Psoas muscle (tissue), 8 donors: ENCODE data around the gene SEC22A. TPM values are rescaled to one million over a fixed set of nuclear protein-coding genes. Genes with fewer than 3 reads are reported as not detected.

ENCODE experiments used
- ATAC-seq, 4 donors: fragments of 200-7000 bp; cut with Tn5 transposase; one replicate each; pipeline ENCODE4 v1.9.1; 2020; ENCODE audit warnings: moderate library complexity in 3 of 4, mild to moderate bottlenecking in 2 of 4
- DNase-seq, 2 donors: peaks; one replicate each; pipeline ENCODE4 v3.0.0-alpha.2; 2020
- H3K27ac ChIP-seq: fragments of 200-600 bp; one replicate; pipeline ENCODE4 v1.8.0; 2022
- H3K27me3 ChIP-seq, 3 donors: fragments of 200-600 bp in 1 of 3; one replicate each; pipeline versions ENCODE4 v1.6.1 to v1.8.0; 2013 to 2022; ENCODE audit warnings: low read length in 2 of 3, mild to moderate bottlenecking in 2 of 3, moderate library complexity in 1 of 3; ENCODE audit not compliant: insufficient read depth in 3 of 3
- H3K36me3 ChIP-seq, 2 donors: fragments of 200-600 bp in 1 of 2; one replicate each; pipeline versions ENCODE4 v1.6.1 to v1.8.0; 2013 to 2022; ENCODE audit warnings: low read depth in 1 of 2, mild to moderate bottlenecking in 1 of 2, moderate library complexity in 1 of 2; ENCODE audit not compliant: insufficient read depth in 1 of 2
- H3K4me1 ChIP-seq: fragments of 200-600 bp; one replicate; pipeline ENCODE4 v1.8.0; 2022
- H3K4me3 ChIP-seq: fragments of 200-600 bp; one replicate; pipeline ENCODE4 v1.8.0; 2022; ENCODE audit warnings: mild to moderate bottlenecking
- H3K9me3 ChIP-seq: fragments of 200-600 bp; one replicate; pipeline ENCODE4 v1.8.0; 2022
- CTCF ChIP-seq: fragments of 200-600 bp; IDR thresholded peaks from one replicate; pipeline ENCODE4 v1.8.0; 2022; ENCODE audit warnings: antibody characterized with exemption
- WGBS, 3 donors: extraction: QIAGEN DNeasy Blood & Tissue Kit; methylation state at CpG; one replicate each; pipeline versions ENCODE4 v1.1.6 to v1.1.7; 2013; 5-methylcytosine and 5-hydroxymethylcytosine counted together
- intact Hi-C, 2 donors: fragments of 100-400 bp; cut with DNase I; formaldehyde crosslinking; loops; one replicate each; pipeline versions ENCODE4 v1.11.0 to v1.14.2; 2022
- polyA plus RNA-seq, 3 donors: library from polyadenylated mRNA; stranded (reverse); fragments of 200-250 nt; gene quantifications; one replicate each; pipeline ENCODE4 v1.2.3, GENCODE V29; 2013
- total RNA-seq, 4 donors: library from RNA; stranded (reverse); fragmentation: NEBNext Ultra II Directional in 2 of 4; extraction: Animal tissue kit (Norgen Biotek cat#: 25700) in 2 of 4; gene quantifications; one replicate each; pipeline versions ENCODE4 v1.2.1 to v1.2.4, GENCODE V29; 2021 to 2023
- donor health status: healthy with polysubstance abuse.
- donor health status: DM: no; HTN: no; CAD: no; lungs with moderate emphysema.
- donor health status: Bipolar disorder and iron deficiency.
- donor health status: healthy.
- donor health status: DM: yes; HTN: yes; CAD: no.
- donor health status: DM: no; HTN: no; CAD: no.
- donor health status: DM: no; HTN: no; CAD: no.
- donor health status: DM: yes; HTN: yes; CAD: no.

The SEC22A gene
- total and polyA plus RNA-seq, 7 donors = 5.1 to 7.4 (median 5.9) TPM

DNA sequence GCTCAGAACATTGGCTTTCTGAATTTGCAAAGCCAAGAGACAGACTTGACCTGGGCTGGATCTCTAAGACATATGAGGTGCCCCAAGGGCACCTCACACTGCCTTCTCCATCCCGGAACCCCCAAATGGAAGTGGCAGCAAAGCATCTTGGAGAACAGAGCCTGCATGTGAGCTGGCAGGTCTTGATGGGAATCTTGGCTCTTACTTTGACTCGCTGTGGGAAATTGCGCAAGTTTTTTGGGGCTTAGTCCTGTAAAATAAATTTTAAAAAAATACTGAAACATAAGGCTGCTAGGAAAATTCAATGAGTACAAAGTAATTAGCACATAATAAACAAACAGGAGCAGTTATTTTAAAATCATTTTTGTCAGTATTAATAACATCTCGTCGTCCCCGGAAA is 13.7 kb upstream of the SEC22A start:
- Histone ChIP-seq H3K9me3 (no peaks in the 10 kb centered on the region), H3K4me3 (no peak overlapping the region), H3K27me3 (no peaks in the 10 kb centered on the region), H3K4me1 (no peaks in the 10 kb centered on the region), H3K36me3 (no peaks in the 10 kb centered on the region), H3K27ac (no peak overlapping the region)
- intact Hi-C loops = no loop called here
- TF ChIP-seq CTCF = no peak
- DNase-seq = no peak
- 72 to 89% (median 86%) methylated on average over 6 of the region's 6 CpGs for WGBS, 3 donors
- ATAC-seq = no peak

DNA sequence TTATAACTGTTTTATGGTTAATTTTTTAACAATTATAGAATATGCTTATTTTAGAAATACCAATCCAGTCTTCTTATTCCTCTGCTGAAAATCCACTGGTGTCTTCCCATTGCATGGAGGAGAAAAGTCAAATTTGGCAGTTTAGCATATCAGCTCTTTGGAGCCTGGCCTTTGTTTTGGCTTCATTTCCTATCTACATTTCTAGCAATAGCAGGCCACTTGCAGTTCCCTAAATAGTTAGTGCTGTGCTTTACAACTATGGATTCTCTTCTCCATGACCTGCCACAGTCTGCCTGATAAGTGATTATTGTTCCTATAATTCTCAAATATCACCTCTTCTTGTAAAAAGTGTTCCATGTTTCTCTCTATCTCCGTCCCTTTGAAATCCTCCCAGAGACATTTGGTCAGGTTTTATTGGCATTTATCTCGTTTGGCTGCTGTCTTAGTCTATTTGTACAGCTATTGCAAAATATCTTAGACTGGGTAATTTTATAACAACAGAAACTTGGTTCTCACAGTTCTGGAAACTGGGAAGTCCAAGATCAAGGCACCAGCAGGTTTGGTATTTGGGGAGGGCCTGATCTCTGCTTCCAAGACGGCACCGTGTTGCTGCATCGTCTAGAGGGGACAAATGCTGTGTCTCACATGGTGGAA is 8.2 kb upstream of the SEC22A start:
- no peaks in the 10 kb centered on the region for H3K4me1 ChIP-seq
- H3K9me3 ChIP-seq = no peaks in the 10 kb centered on the region
- intact Hi-C loops = no loop called here
- TF ChIP-seq CTCF = no peak
- no peak overlapping the region for H3K4me3 ChIP-seq
- DNase-seq = no peak
- no peaks in the 10 kb centered on the region for H3K36me3 ChIP-seq
- H3K27ac ChIP-seq = no peak overlapping the region
- H3K27me3 ChIP-seq = no peaks in the 10 kb centered on the region
- no peak for ATAC-seq
- 61 to 75% (median 67%) methylated on average over 5 of the region's 5 CpGs for WGBS, 3 donors

GRCh38 chr3:123194552-123194951 is 7.2 kb upstream of the SEC22A start:
- ATAC-seq = no peak
- DNase-seq = no peak
- intact Hi-C loops = no loop called here
- Histone ChIP-seq H3K27me3 (no peaks in the 10 kb centered on the region), H3K9me3 (no peaks in the 10 kb centered on the region), H3K4me3 (no peak overlapping the region), H3K27ac (no peak overlapping the region), H3K36me3 (no peaks in the 10 kb centered on the region), H3K4me1 (no peaks in the 10 kb centered on the region)
- 24 to 39% (median 24%) methylated on average over 10 of the region's 10 CpGs for WGBS, 3 donors
- no peak for TF ChIP-seq CTCF

- ATAC-seq = no peak
- TF ChIP-seq CTCF = no peak
Observed at GRCh38 chr3:123198372-123198771, 3.4 kb upstream of the SEC22A start.

GRCh38 chr3:123201223-123201556 is 553 bp upstream of the SEC22A start:
- Histone ChIP-seq H3K4me3 (peak overlapping the region; percentile 97), H3K27me3 (no peaks in the 10 kb centered on the region), H3K4me1 (peaks cover 5% of the 10 kb centered on the region), H3K9me3 (no peaks in the 10 kb centered on the region), H3K36me3 (peaks cover 0 to 7% of the 10 kb centered on the region in 2 donors), H3K27ac (peak overlapping the region; percentile 85)
- DNase-seq = no peak
- ATAC-seq = peak in 1 of 4 donors; percentile 2
- intact Hi-C loops = no loop called here
- WGBS, 3 donors = 1 to 5% (median 2%) methylated on average over 6 of the region's 6 CpGs
- TF ChIP-seq CTCF = no peak

More at GRCh38 chr3:123198372-123198771, 3.4 kb upstream of the SEC22A start:
- Histone ChIP-seq H3K4me3 (no peak overlapping the region), H3K27me3 (no peaks in the 10 kb centered on the region), H3K4me1 (peaks cover 5% of the 10 kb centered on the region), H3K36me3 (no peaks in the 10 kb centered on the region), H3K27ac (no peak overlapping the region), H3K9me3 (no peaks in the 10 kb centered on the region)
- no peak for DNase-seq
- 93 to 100% (median 95%) methylated on average over 1 of the region's 1 CpG for WGBS, 3 donors
- intact Hi-C loops = no loop called here
